BE2C (cell line): ENCODE results near the gene RNF39.
"Not testable (repeated sequence)": the region's sequence is repeated elsewhere in the genome, so short reads cannot be mapped to it uniquely, and the experiment has no call there.

Source experiments
- DNase-seq: peaks from one replicate; pipeline ENCODE4 v3.0.0-alpha.2; 2020
- H3K27me3 ChIP-seq: fragments of 250-450 bp; sonication (Bioruptor Pico); 2 replicates; pipeline ENCODE4 v1.5.1; 2020; ENCODE audit warnings: mild to moderate bottlenecking
- H3K36me3 ChIP-seq: fragments of 250-450 bp; sonication (Bioruptor Pico); 2 replicates; pipeline ENCODE4 v1.5.1; 2020; ENCODE audit warnings: mild to moderate bottlenecking
- H3K4me1 ChIP-seq: fragments of 250-450 bp; sonication (Bioruptor Pico); 2 replicates; pipeline ENCODE4 v1.5.1; 2020
- H3K4me3 ChIP-seq: 2 replicates; pipeline ENCODE4 v1.5.1; 2011; ENCODE audit warnings: low read depth, low read length
- H3K9me3 ChIP-seq: fragments of 250-450 bp; sonication (Bioruptor Pico); 2 replicates; pipeline ENCODE4 v1.5.1; 2020
- CTCF ChIP-seq: IDR thresholded peaks from 2 replicates; pipeline ENCODE4 v1.5.1; 2012; ENCODE audit warnings: mild to moderate bottlenecking, low read depth, low read length

Gene RNF39

GRCh38 chr6:30031381-30031780, 44.2 kb downstream of the RNF39 start:
- no peak for TF ChIP-seq CTCF
- no peaks in the 10 kb centered on the region for H3K9me3 ChIP-seq
- no peak for DNase-seq
- H3K4me1 ChIP-seq: no peaks in the 10 kb centered on the region
- H3K36me3 ChIP-seq: no peaks in the 10 kb centered on the region
- H3K4me3 ChIP-seq: no peak overlapping the region
- no peaks in the 10 kb centered on the region for H3K27me3 ChIP-seq

- no peaks in the 10 kb centered on the region for H3K36me3 ChIP-seq
- H3K9me3 ChIP-seq: no peaks in the 10 kb centered on the region
- no peaks in the 10 kb centered on the region for H3K27me3 ChIP-seq
- no peak overlapping the region for H3K4me3 ChIP-seq
- DNase-seq: no peak
- TF ChIP-seq CTCF: no peak
- no peaks in the 10 kb centered on the region for H3K4me1 ChIP-seq
Measured at GRCh38 chr6:30029588-30029987, 46.0 kb downstream of the RNF39 start.

- Histone ChIP-seq H3K4me1 (no peaks in the 10 kb centered on the region), H3K36me3 (no peaks in the 10 kb centered on the region), H3K4me3 (no peak overlapping the region), H3K9me3 (no peaks in the 10 kb centered on the region), H3K27me3 (no peaks in the 10 kb centered on the region)
- DNase-seq: no peak
- TF ChIP-seq CTCF: no peak
Measured at GRCh38 chr6:30025186-30025585, 50.4 kb downstream of the RNF39 start.

GRCh38 chr6:30022712-30023111, 52.9 kb downstream of the RNF39 start:
- not testable (repeated sequence) for H3K36me3 ChIP-seq, H3K9me3 ChIP-seq, H3K4me1 ChIP-seq, H3K27me3 ChIP-seq, DNase-seq, H3K4me3 ChIP-seq

- no peak overlapping the region for H3K4me3 ChIP-seq
- H3K9me3 ChIP-seq: no peaks in the 10 kb centered on the region
- H3K4me1 ChIP-seq: no peaks in the 10 kb centered on the region
- no peaks in the 10 kb centered on the region for H3K27me3 ChIP-seq
- TF ChIP-seq CTCF: no peak
- H3K36me3 ChIP-seq: no peaks in the 10 kb centered on the region
- DNase-seq: no peak
Measured at GRCh38 chr6:30022189-30022588, 53.4 kb downstream of the RNF39 start.

- Histone ChIP-seq H3K4me1 (no peaks in the 10 kb centered on the region), H3K36me3 (no peaks in the 10 kb centered on the region), H3K27me3 (no peaks in the 10 kb centered on the region), H3K4me3 (no peak overlapping the region), H3K9me3 (no peaks in the 10 kb centered on the region)
- no peak for TF ChIP-seq CTCF
- DNase-seq: no peak
Measured at GRCh38 chr6:30020626-30021025, 54.9 kb downstream of the RNF39 start.
